A172 (cell line): Measurements from ENCODE around the gene TMEM178B. TPM values are rescaled to one million over a fixed set of nuclear protein-coding genes. Genes with fewer than 3 reads are reported as not detected.

ENCODE experiments used
- DNase-seq: peaks from one replicate; pipeline ENCODE4 v3.0.0-alpha.2; 2015; ENCODE audit warnings: low spot score
- total RNA-seq: library from RNA; depleted of rRNA; stranded (reverse); fragments of >200 nt; shearing (Covaris generic); gene quantifications from 2 replicates; pipeline ENCODE4 v1.2.3, GENCODE V29; 2014

The TMEM178B gene
- total RNA-seq, 1 experiment from 2014 or later, result 0.50 TPM

DNA sequence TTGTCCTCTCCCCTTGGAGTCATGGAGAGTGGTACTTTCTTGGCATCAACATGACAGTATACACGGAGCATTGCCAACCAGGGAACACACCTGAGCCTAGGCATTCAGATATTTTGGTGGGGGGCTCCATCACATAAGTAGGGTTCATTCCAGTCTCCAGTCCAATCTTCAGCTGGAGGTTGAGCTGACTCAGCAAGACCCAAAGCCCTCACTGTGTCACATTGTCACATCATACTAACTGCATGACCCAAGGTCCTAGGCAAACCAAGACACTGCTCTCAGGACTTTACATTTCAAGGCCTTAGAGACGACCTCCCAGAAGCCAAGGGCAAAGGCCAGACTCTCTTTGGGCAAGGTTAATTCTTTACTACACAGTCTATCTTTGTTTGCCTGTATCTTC lies 190.1 kb downstream of the TMEM178B start:
- DNase-seq, result no peak

DNA sequence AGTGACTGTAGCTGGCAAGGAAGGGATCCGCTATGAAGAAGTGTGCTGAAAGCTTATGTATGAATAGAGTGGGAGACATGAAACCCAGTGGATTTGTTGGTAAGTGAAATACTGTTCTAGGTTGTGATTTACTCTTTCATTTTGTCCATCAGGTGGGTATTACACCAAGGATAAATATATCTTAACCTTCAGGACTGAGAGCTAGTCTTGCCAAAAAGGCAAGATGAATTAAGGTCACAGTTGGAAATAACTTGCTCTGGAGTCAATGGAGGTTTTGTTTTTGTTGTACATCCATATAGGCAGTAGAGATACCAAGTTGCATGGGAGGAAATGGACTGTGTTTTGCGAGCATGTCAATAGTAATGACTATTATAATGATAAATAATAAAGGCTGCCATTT lies 190.6 kb downstream of the TMEM178B start:
- no peak for DNase-seq

DNA sequence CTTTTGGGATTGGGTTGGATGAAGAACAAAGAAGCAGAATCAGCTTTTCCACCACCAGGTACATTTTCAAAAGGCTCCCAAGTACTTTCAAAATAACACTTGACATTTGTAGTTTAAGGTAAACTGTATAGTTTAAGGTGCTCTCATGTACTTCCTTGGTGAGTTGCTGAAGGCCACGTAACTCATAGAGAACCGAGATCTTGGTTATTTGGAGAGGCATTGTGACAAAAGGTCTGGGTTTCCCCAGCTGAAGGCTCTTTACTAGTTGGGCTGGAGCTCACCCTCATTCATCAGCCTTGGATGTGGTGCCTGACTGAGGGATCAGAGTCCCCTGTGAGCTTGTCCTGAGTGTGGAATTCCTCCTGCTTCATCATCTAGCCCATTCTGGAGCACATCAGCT lies 191.8 kb downstream of the TMEM178B start:
- no peak for DNase-seq

DNA sequence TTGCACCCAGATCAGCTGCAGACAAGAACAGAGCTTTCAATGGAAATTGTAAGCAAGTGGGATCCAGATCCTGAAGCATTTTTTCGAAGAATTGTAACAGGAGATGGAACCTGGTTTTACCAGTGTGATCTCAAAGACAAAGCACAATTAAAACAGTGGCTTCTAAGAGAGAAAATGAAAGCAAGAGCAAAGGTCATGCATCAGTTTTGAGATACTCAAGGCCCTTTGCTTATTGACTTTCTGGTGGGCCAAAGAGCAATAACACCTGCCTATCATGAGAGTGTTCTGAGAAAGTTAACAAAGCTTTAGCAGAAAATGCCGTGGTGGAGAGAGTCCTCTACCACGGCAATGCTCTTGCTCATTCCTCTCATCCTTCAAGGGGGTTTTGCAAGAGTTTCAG lies 194.8 kb downstream of the TMEM178B start:
- no peak for DNase-seq

DNA sequence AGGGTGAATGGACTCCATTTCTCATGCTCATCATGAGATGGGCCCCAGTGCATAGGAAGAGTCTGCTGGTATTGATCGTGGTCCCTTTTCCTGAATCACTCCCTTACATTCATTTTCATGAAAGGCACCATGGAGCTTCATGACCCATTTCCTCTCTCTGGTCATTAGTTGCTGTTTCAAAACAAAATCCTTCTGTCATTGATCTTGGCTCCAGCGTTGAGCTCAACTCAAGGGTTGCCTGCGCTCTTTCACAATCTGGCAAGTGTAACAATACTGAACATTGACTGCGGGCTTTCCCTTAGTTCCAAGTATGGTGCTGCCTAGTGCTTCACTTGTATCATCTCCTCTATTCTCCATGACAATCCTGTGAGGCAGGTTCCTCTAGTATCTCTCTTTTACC lies 197.6 kb downstream of the TMEM178B start:
- no peak for DNase-seq

DNA sequence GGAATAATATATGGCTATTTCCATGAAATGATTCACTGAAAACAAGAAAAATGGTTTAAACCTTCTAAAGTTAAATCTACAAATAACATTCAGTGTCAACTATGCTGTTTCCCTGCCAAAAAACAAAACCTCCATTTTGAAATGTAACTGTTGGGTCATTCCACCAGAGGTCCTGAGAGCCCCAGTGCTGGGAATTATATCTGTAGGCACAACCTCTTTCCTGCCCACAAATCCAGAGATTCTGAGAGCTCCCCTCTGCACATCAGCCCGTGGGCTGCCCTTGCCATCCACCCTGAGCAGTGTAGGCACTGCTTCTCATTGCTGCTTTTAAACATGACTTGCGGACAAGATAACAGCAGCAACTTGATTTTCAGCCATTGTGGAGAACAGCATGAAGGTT lies 198.6 kb downstream of the TMEM178B start:
- DNase-seq, result no peak

DNA sequence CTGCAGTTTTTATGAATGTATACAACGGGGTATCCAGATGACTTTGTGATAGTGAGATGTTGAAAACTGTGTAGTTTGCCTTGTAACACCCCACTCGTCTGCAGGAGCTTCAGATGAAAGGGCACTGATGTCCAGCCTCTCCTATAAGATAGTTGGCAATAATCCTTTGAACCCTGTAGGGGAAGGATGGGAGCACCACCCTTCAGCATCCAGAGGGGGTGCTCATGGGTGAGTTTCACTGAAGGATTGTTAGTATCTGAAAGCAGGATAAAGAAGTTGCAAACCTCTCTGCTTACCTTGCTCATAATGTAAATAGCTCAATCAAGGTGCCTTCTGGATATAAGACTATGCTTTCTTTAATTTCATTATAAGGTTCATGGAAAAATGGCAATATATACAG lies 201.5 kb downstream of the TMEM178B start:
- DNase-seq, result no peak

DNA sequence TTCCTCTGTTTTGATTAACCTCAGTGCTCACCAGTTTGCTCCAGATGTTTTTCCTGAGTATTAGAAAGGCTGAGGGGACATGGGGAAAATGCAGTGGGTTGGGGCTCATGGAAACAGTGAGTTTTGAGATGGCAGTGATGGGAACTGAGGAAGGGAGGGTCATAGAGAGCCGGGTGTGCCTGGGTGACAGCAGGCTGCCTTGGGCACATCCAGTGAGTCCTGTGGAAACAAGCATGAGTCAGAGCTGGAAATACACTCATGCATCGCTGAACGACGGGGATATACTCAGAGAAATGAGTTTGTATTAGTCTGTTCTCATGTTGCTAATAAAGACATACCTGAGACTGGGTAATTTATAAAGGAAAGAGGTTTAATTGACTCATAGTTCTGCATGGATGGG lies 202.2 kb downstream of the TMEM178B start:
- no peak for DNase-seq

DNA sequence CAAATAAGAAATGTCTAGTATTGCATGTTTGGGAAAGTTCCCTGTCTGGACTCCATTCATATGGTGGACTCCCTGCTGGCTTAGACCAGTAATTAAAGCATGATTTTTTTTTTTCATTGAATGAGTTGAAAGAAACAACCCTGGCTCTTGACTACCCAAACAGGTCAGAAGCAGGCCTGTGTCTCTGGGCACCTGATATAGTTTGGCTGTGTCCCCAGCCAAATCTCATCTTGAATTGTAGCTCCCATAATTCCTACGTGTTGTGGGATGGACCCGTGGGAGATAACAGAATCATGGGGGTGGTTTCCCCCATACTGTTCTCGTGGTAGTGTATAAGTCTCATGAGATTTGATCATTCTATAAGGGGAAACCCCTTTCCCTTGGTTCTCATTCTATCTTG lies 206.2 kb downstream of the TMEM178B start:
- no peak for DNase-seq

DNA sequence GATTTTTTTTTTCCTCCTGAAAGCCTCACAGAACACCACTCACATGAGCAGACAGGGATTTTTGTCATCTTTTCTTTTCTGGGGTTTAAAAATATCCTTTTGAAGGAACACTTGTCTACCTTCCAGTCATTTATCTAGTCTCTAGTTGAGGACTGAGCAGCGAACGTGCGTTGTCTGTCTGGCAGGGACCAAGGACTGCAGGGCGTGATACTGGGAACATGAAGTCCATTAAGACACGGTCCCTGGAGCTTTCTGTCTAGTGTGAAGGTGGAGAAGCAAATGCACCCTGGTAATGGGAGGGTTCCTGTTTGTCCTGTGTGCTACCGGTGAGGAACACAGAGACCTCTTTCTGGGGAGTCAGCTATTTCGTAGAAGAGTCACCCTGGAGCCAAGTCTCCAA lies 207.4 kb downstream of the TMEM178B start:
- no peak for DNase-seq

DNA sequence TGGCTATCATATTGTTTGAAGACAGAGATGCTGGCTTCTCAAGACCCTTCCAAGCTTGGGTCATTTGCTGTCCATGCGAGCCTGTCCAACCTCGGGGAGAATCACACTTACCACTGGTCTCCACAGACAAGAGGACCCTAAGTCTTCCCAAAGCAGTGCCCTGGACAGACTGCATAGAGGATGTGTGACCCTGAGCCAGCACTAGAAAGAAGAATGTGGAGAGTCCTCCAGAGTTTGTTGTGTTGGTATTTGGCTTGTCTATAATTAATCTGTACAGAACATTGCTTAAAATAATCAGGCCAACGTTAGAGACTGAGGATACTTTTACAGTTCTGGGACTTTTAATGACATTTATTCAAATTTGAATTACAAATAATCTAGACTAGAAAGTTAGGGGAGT lies 212.7 kb downstream of the TMEM178B start:
- DNase-seq, result no peak

DNA sequence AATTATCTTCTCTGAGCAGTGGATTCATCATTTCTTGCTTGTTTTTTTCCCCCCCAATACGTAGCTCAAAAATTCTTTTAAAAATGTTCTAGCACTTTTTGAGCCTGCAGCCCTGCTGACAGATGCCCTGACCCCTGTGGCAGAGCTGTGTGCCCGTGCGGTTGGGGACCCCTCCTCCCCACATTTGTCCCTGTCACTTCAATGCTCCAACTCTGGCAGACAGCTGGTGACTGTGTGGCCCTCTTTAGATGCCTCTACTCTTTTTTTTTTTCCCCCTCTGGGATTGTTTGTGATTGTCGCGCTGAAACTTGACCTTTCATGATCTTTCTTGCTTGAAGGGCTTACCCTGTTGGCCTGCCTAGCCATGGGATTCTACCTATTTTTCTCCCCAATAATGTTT lies 214.1 kb downstream of the TMEM178B start:
- no peak for DNase-seq

DNA sequence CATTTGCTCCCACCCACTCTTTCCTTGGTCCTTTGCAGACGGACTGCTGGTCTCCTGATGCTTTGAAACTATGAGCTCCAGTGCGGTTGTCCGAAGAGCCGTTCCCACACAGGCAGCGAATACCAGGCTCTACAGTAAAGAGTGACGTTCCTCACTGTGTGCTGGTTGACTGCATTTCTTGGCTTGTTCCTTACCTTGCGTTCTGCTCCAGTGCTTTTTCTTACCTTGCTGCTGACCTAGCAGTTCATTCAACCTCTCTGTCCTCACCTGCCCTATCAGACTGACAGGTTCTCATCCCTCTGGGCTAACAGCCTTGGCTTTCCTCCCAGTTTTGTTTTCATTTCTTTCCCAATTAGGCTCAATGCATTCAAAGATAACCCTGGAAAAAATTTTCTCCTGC lies 214.8 kb downstream of the TMEM178B start:
- DNase-seq, result no peak

DNA sequence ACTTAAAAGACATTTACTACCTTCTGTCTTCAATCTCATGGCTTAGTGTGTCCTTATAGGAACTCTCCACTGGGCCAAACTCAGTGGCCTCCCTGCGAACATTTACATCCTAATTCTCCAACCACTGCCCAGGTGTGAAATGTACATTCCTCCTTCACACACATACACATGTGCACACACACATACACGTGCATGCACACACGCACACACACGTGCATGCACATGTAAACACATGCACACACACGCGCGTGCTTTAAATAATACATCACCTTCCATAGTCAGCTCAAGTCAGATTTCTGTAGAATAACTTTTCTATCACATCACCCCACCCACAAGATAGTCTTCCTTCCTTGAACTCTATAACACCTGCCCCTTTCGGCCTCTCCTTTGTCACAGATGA lies 216.5 kb downstream of the TMEM178B start:
- DNase-seq, result no peak

DNA sequence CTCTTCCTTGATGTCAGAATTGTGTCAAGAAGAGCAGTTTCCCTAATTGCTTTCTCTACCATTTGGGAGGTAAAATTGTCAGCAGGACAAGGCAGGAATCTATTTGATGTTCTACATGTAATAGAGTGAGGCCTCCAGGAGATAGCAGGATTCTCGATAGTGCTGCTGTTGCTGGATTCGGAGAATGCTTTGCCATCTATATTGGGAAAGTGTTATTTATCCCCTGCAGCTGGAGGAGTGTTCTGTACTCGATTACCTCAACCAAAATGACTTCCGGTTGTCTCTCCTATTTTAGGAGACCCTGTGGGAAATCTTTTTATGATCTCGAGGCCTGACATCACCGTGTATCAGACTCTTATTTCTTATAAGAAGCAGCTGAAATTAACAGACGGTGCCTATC lies 217.1 kb downstream of the TMEM178B start:
- no peak for DNase-seq

DNA sequence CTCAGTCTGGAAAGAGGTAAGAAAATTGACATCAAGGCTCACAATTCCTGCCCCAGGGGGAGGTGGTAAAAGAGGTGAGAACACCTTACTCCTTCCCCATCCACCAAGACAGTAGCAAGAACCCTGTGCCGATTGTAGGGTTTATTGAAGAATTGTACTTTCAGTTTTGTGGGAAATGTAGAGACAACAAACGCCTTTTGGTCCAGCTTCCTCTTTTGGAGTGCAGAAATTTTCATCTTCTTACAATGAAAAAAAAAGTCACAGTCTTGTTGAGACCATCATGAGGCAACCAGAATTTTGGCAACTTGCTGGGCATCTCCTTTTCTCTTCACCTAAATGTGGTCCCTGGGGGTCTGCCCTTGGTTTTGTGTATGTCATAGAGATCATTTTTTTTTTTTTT lies 217.7 kb downstream of the TMEM178B start:
- DNase-seq, result no peak

DNA sequence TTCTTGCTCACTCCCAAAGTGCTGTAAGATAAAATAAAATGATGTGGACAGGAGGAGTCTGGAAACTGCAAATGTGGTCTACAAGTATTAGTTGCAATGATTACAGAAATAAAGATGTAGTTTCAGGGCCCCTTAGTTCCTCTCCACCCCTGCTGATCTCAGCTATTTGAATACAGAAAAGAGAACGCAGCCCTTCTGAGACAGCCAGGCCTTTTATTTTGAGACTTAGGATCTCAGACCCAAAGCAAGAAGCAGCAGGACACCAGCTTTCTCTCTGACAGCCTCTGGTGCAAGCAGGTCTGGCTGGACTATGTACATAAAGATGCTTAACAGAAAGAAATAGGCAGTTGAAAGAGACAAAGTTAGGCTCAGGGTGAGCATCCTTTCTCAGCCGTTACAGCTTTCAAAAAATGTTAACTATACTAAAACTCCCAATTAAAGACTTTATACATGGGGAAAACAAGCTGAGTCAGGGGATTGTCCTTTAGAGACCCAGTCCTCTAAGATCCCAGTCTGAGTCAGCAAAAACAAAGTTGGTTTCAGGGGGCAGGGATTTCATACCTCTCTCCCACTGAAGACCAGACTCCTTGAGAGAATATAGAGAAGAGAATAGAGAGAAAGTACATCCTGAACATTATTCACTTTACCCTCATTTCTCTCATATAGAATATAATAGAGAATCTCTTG lies 220.4 kb downstream of the TMEM178B start:
- no peak for DNase-seq

DNA sequence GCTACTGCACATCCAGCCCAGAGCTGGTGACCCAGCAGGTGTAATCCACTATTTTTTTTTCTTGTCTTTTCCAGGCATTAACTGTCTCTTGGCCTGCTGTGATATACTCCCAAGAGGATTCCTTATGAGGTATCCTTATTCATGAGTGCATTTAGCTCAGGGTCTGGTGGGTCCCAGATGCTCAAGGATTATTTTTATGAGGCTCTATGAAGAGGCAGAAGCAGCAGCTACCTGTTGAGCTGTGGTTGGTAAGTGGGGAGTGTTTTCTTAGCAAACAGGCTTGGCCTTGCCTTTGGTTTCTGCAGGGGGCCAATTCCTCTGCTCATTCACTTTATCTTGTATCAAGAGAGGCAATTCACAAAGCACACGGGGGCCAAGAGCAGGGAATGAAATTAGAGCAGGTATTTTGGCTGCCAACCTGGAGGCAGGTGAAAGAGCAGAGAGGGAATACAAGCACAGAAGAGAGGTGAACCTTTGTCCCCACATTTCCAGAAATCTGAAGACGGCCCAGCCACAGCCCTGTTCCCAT lies 221.6 kb downstream of the TMEM178B start:
- DNase-seq, result no peak

DNA sequence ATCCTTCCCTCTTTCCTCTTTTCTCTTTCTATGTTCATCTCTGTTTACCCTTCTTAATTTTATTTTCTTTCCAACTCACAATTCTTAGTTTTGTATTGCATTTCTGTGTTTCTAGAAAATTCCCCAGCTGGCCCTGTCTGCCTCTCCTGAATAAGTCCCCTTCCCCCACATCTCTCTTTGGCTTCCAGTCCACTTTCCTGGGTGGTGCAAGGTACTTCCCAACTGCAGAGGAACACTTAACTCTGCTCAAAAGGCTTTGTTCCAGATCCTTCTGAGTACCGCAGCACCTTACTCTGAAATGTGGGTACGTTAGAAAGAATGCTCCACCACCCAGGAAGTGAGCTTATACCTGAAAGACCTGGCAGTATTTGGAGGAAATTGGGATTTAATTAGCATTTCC lies 227.0 kb downstream of the TMEM178B start:
- DNase-seq, result no peak

DNA sequence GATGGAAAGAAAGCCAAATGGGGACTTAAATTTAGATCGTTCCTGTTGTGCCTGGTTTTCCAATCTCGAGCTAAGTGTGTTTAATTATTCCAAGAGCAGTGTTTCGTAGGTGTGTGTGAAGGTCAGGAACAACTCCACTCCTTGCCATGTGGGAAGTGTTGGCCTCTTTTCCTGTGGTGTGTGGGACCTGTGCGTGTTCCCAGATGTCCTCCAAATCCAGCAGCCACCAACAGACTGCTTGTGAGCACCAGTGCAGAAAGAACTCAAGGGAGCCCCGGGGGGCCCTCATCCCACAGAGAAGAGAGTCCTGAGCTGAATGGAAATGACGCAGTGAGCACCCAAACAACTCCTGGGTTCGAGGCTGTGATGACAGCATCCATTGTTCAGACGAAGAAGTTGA lies 227.7 kb downstream of the TMEM178B start:
- no peak for DNase-seq

DNA sequence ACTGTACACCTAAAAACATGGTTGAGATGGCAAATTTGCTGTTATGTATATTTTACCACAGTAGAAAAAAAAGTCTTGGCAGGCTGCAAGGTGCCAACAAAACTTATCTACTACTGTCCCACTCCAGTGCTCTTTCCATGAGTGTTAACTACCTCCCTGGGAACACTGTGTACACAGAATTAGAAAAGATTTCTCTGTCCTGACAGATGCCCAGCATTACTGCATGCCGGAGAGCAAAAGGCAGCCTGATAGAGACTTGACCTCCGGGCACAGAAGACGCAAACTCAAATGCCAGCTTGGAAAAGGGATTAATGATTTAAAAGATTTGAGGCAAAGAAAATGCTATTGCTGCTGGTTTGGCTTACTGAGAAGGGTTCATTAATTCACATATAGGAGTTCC lies 228.8 kb downstream of the TMEM178B start:
- no peak for DNase-seq

DNA sequence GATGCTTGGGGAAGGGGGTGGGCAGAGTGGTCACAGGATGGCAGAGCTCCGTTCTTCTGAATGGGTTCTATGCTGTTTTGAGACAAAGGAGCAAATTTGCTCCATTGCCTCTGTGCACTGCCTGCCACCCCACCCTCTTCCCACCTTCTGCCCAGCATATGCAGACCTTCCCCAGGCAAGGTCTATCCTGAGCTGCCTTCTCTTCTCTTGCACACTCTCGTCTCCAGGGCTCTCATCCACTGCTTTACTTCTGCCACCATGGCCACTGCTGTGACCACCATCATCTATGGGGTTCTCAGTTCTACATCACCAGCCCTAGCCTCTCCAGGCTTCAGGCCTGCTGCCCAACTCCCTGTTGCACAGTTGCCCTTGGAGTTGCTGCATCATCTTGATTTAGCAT lies 230.4 kb downstream of the TMEM178B start:
- DNase-seq, result no peak

DNA sequence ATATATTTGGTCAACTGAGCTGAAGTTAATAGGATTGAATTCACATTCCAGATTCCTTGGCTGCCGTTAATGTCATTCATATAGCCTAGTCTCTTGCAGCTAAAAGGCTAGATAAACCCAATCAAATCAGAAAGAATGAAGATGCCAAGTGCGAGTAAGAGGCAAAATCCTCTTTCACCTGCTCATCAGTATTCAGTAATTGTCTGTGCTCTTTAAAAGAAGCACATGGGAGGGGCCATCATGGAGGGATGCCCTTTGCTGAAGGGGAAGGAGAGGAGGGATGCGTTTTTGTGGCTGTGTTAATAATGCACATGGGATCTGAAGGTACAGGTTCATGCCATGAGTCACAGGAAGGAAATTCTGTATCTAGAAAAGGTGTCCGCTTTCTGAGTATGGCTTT lies 232.2 kb downstream of the TMEM178B start:
- no peak for DNase-seq

DNA sequence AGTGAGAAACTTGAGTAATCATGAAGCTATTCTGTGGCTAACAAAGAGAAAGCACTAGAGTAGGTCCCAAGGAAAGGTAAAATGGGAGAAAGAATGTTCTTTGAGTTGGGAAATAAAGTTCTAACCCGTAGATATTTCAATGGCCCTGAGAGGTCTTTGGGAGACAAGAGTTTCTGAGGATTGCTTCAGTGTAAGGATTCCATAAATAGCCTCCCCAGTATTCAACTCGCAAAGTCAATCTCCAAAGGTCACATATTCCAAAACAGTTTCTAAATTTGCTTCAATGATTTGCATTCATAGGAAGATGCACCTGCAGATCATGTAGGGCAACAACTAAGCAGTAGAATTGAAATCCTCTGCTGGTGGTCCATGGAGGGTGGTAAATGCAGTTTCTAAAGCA lies 238.5 kb downstream of the TMEM178B start:
- DNase-seq, result no peak
